ENCODE measurements around the gene LRCH1. TPM values are rescaled to one million over a fixed set of nuclear protein-coding genes. Genes with fewer than 3 reads are reported as not detected.
"Not testable (repeated sequence)": the region's sequence is repeated elsewhere in the genome, so short reads cannot be mapped to it uniquely, and the experiment has no call there.

The LRCH1 gene
- total RNA-seq, 4 donors from 2014 or later, result 34.3 to 43.9 (median 40.3) TPM

DNA sequence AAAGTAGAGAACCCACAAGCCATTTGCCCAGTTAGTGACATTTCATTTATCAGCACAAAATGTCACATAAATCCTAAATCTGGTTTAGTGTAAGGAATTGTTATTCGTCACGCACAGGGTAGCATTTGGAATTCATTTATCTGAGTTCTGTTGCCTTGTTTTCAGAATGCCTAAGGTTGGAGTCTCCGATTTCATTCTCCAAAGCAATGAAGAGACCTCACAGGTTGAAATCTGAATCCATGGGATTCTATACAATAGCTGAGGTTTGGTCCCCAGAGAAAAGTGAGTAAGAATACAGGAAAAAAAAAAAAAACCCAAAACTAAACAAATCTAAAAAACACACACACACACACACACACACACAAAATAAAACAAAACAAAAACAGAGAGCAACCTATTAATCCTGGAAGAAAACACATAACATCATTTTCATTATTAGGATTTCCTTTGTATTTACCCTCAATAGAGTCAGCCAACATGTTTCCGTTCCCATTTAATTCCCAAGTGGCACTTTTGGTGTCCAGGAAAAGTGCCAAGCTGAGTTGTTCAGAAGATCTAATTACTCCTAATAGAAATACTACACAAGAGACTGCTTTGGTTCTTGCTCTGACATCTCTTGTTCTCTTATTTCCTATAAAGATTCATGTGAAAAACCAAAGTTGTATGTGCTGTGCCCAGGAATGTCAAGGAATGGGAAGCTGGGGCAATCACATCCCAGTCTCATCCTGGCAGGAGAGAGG, 36.2 kb upstream of the LRCH1 start:
- intact Hi-C loops (cut with DNase I; ENCODE audit: low total_unique reads), result no loop called here
- DNase-seq (ENCODE audit: low spot score in 2 of 2), result no peak
- TF ChIP-seq CTCF (IDR thresholded peaks at IDR 0.05) (no peak), POLR2A (IDR thresholded peaks at IDR 0.05) (no peak)
- 60 to 61% methylated on average over 4 of the region's 4 CpGs for WGBS, 2 donors
- H3K4me3 ChIP-seq (ENCODE audit: low read depth, poor library complexity, severe bottlenecking), result no peak overlapping the region

GRCh38 chr13:46517748-46518147, 35.2 kb upstream of the LRCH1 start:
- H3K4me3 ChIP-seq (ENCODE audit: low read depth, poor library complexity, severe bottlenecking); intact Hi-C loops (cut with DNase I; ENCODE audit: low total_unique reads); DNase-seq (ENCODE audit: low spot score in 2 of 2): not testable (repeated sequence)
- WGBS, 2 donors, result 77 to 81% methylated on average over 5 of the region's 5 CpGs

- WGBS, 2 donors, result 89 to 94% methylated on average over 4 of the region's 4 CpGs
These were observed 33.8 kb upstream of the LRCH1 start for GRCh38 chr13:46519182-46519581.

GRCh38 chr13:46520166-46520565, 32.8 kb upstream of the LRCH1 start:
- DNase-seq (ENCODE audit: low spot score in 2 of 2), result no peak

More at GRCh38 chr13:46519182-46519581, 33.8 kb upstream of the LRCH1 start:
- no peak for DNase-seq (ENCODE audit: low spot score in 2 of 2)
- intact Hi-C loops (cut with DNase I; ENCODE audit: low total_unique reads), result no loop called here
- no peak for TF ChIP-seq POLR2A (IDR thresholded peaks at IDR 0.05)
- no peak for TF ChIP-seq CTCF (IDR thresholded peaks at IDR 0.05)
- no peak overlapping the region for H3K4me3 ChIP-seq (ENCODE audit: low read depth, poor library complexity, severe bottlenecking)

DNA sequence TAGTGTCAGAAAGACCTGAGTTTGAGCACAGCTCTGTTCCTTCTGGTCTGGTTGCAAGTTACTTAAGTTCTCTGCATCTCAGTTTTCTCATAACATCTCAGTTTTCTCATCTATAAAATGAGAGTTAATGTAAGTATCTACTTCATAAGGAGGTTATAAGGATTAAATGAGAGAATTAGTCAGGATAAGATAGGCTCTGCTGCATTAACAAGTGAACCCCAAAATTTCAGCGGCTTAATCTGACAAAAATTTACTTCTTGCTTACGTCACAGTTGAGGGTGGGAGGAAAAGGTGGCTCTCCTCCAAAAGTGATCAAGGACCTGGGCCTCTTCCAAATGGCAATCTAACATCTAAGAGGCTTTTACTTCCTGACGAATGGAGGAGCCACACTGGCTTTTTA, 31.5 kb upstream of the LRCH1 start:
- TF ChIP-seq CTCF (IDR thresholded peaks at IDR 0.05) (no peak), POLR2A (IDR thresholded peaks at IDR 0.05) (no peak)
- WGBS, 2 donors, result 48 to 49% methylated on average over 3 of the region's 3 CpGs
- H3K4me3 ChIP-seq (ENCODE audit: low read depth, poor library complexity, severe bottlenecking), result no peak overlapping the region
- no peak for DNase-seq (ENCODE audit: low spot score in 2 of 2)
- intact Hi-C loops (cut with DNase I; ENCODE audit: low total_unique reads), result no loop called here

More at GRCh38 chr13:46520166-46520565, 32.8 kb upstream of the LRCH1 start:
- TF ChIP-seq CTCF (IDR thresholded peaks at IDR 0.05) (no peak), POLR2A (IDR thresholded peaks at IDR 0.05) (no peak)
- 91 to 94% methylated on average over 2 of the region's 2 CpGs for WGBS, 2 donors
- no peak overlapping the region for H3K4me3 ChIP-seq (ENCODE audit: low read depth, poor library complexity, severe bottlenecking)
- intact Hi-C loops (cut with DNase I; ENCODE audit: low total_unique reads), result no loop called here

DNA sequence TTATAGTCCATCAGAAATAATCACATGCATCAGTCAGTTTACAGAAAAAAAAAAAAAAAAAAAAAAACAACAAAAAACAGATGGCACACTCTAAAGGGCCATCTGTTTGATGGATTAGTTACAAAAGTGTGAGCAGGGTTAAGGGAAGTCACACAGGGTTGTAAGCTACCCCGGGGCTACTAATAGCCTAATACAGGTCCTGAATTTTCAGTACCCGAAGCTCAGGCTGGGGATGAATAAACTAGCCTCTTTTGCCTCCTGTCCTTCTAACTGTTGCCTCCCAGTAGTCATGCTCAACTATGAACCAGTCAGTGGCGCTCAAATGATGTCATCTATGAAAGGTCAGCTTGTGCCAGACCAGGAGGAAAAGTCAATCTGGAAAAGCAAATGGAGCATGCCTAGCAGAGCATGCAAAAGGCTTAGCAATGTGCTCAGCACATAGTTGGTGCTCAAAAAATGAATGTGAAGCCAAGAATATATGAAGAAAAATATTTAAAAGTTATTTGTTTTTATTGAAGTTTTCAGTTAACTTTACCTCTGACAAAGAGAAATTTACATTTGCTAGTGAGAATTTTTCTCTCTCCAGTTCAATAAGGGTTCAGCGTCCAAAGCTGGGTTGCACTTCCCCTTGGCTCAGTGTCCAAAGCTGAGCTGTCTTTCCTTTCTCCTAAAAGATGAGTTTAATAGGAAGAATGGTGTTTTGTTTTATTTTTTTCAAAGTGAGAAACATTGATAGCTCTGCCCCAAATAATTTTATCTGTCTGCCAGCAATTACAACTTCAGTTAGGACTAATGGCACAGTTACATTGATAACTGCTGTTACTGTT, 30.8 kb upstream of the LRCH1 start:
- no peak overlapping the region for H3K4me3 ChIP-seq (ENCODE audit: low read depth, poor library complexity, severe bottlenecking)
- no peak for TF ChIP-seq POLR2A (IDR thresholded peaks at IDR 0.05)
- no peak for TF ChIP-seq CTCF (IDR thresholded peaks at IDR 0.05)
- WGBS, 2 donors, result 39 to 55% methylated on average over 4 of the region's 4 CpGs
- intact Hi-C loops (cut with DNase I; ENCODE audit: low total_unique reads), result no loop called here
- no peak for DNase-seq (ENCODE audit: low spot score in 2 of 2)

Measured in lower leg skin (tissue), 4 donors.